AG04450 (cell line): ENCODE measurements around the gene LIPC. TPM values are rescaled to one million over a fixed set of nuclear protein-coding genes. Genes with fewer than 3 reads are reported as not detected.

Experiments used
- CTCF ChIA-PET: fragments of 300-600, 350-600 bp; formaldehyde crosslinking; extraction: SDS; loops from one replicate; lab custom pipeline; 2022; ENCODE audit warnings: antibody characterized with exemption, inconsistent platforms; lab: Charles Lee
- POLR2A ChIA-PET: fragments of 350-600 bp; formaldehyde crosslinking; extraction: SDS; loops from one replicate; lab custom pipeline; 2021; ENCODE audit warnings: antibody characterized with exemption, inconsistent platforms; lab: Yijun Ruan, JAX
- DNase-seq: peaks from one replicate; pipeline ENCODE4 v3.0.0-alpha.2; 2011; ENCODE audit warnings: low read depth, low spot score
- H3K27ac ChIP-seq: one replicate; pipeline ENCODE4 v1.5.1; 2012; ENCODE audit warnings: low read depth, low read length, control low read depth
- H3K27me3 ChIP-seq: one replicate; pipeline ENCODE4 v1.6.0; 2012; ENCODE audit warnings: low read length; ENCODE audit not compliant: control insufficient read depth, insufficient read depth
- H3K4me3 ChIP-seq: 2 replicates; pipeline ENCODE4 v1.5.1; 2011; ENCODE audit warnings: mild to moderate bottlenecking, low read depth, low read length, control low read depth
- H3K9me3 ChIP-seq: 2 replicates; pipeline ENCODE4 v1.5.1; 2012; ENCODE audit warnings: low read length; ENCODE audit not compliant: control insufficient read depth, insufficient read depth
- polyA minus RNA-seq: library from RNA; depleted of rRNA, polyadenylated mRNA; stranded (reverse); fragments of >200 nt; gene quantifications from 2 replicates; pipeline ENCODE4 v1.2.3, GENCODE V29; 2011; rRNA and poly(A)+ RNA removed
- polyA plus RNA-seq: library from polyadenylated mRNA; depleted of rRNA; stranded (reverse); fragments of >200 nt; gene quantifications from 2 replicates; pipeline ENCODE4 v1.2.3, GENCODE V29; 2011; rRNA removed
- TF ChIP-seq, protein P1 (sequence below): IDR thresholded peaks from 2 replicates; pipeline ENCODE4 v1.5.1; 2011; ENCODE audit warnings: low read depth, low read length, control low read depth, inconsistent platforms

Gene LIPC
- polyA plus RNA-seq (0.81 and 0.82 TPM in 2 replicates), polyA minus RNA-seq (1.1 TPM in 2 replicates)

DNA sequence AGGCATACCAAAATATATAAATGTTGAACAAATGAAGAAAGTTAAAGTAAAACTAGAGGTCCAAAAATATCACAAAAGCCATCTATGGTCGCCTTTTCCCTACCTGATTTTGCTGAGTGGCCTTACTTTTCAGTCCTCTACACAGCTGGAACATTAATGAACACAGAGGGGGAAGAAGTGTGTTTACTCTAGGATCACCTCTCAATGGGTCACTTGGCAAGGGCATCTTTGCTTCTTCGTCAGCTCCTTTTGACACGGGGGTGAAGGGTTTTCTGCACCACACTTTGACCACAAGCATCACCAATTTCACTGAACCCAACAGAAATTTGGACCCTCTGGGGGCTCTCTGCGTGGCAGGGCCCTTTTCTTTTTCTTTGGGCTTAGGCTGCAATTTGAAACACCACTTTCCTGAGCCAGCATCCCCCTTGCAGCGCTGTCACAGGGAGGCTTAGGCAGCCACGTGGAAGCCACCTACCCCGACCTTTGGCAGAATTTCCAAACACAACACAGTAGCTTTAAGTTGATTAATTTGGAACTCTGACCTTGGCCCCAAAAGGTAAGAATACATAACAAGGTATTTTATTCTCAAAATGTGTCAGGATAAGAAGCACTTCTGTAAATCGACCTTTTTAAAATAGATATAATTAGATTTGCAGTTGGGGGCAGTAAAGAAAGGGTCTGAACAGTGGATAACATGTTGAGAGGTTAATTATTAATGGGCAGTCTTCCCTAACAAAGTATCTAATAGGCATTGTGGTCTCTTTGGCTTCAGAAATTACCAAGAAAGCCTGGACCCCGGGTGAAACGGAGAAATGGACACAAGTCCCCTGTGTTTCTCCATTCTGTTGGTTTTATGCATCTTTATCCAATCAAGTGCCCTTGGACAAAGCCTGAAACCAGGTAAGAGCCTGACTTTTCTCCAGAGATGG lies at the start of gene LIPC:
TSS of gene LIPC (plus strand) at position 771 of the 929 bp plus-strand sequence. CDS start at position 813, 42 bp downstream.
- Histone ChIP-seq H3K9me3 (no peaks in the 10 kb centered on the region), H3K4me3 (no peak within 1 kb of the TSS), H3K27ac (peak within 1 kb of the TSS; percentile 21), H3K27me3 (peaks cover 2% of the 10 kb centered on the region)
- ChIA-PET POLR2A (interaction anchor here (0.6 kb wide), 1 partner anchor 35 kb away, joined by 3 read pairs; no protein-coding TSS in a partner anchor), CTCF (no interaction called here)
- TF ChIP-seq, protein P1, sequence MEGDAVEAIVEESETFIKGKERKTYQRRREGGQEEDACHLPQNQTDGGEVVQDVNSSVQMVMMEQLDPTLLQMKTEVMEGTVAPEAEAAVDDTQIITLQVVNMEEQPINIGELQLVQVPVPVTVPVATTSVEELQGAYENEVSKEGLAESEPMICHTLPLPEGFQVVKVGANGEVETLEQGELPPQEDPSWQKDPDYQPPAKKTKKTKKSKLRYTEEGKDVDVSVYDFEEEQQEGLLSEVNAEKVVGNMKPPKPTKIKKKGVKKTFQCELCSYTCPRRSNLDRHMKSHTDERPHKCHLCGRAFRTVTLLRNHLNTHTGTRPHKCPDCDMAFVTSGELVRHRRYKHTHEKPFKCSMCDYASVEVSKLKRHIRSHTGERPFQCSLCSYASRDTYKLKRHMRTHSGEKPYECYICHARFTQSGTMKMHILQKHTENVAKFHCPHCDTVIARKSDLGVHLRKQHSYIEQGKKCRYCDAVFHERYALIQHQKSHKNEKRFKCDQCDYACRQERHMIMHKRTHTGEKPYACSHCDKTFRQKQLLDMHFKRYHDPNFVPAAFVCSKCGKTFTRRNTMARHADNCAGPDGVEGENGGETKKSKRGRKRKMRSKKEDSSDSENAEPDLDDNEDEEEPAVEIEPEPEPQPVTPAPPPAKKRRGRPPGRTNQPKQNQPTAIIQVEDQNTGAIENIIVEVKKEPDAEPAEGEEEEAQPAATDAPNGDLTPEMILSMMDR: no peak
- DNase-seq: no peak

DNA sequence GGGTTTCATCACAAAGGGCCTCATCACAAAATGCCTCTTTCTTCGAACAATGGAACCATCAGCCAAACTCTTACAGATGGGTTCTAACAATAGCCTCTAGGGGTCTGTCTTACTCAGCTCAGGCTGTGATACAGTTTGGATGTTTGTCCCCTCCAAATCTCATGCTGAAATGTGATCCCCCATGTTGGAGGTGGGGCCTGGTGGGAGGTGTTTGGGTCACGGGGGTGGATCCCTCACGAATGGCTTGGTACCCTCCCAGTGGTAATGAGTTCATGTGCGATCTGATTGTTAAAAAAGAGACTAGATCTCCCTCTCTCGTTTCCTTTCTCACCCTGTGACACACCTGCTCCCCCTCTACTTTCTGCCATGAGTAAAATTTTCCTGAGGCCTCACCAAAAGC lies 47.9 kb upstream of the LIPC start:
- H3K27me3 ChIP-seq: no peaks in the 10 kb centered on the region
- no peaks in the 10 kb centered on the region for H3K9me3 ChIP-seq
- POLR2A ChIA-PET: no interaction called here
- H3K4me3 ChIP-seq: no peak overlapping the region
- TF ChIP-seq, protein P1: no peak
- CTCF ChIA-PET: no interaction called here
- H3K27ac ChIP-seq: no peak overlapping the region
- DNase-seq: no peak

DNA sequence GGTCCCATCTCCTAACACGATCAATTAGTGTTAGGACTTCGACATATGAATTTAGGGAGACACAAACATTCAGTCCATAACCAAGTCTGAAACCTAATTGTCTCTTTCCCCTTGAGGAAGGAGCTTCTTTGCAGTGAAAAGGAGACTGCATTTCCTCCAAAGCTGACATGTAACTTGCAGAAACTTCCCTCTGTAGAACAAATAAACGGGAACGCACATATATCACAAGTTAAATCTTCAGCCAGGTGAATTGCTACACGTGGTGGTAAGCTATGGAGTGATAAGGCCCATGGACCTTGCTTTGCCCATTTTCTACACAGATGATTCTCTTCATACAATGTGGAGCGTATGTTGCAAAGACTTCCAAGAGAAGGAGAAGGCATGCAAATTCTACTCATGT lies 47.1 kb upstream of the LIPC start:
- DNase-seq: no peak
- no peaks in the 10 kb centered on the region for H3K9me3 ChIP-seq
- H3K27me3 ChIP-seq: no peaks in the 10 kb centered on the region
- TF ChIP-seq, protein P1: no peak
- H3K4me3 ChIP-seq: no peak overlapping the region
- ChIA-PET POLR2A (no interaction called here), CTCF (interaction anchor here (1.1 kb wide), 1 partner anchor 11 kb away, joined by 3 read pairs; no protein-coding TSS in a partner anchor)
- H3K27ac ChIP-seq: no peak overlapping the region

DNA sequence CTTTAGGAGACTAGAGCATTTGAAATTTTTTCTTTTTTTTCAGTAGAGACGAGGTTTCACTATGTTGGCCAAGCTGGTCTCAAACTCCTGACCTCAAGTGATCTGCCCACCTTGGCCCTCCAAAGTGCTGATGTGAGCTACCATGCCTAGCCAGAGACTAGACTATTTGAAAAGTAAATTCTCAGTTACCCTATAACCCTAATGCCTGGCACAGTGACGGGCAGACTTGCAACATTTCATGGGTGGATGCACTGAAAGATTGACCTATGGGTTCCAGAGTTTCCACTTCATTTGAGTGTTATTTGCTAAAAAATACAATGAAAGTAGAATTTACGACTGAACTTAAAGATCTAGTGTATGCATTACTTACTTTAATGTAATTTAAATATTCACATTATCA lies 45.7 kb upstream of the LIPC start:
- DNase-seq: no peak
- Histone ChIP-seq H3K9me3 (no peaks in the 10 kb centered on the region), H3K27ac (no peak overlapping the region), H3K27me3 (no peaks in the 10 kb centered on the region), H3K4me3 (no peak overlapping the region)
- CTCF ChIA-PET: interaction anchor here (1.1 kb wide), 1 partner anchor 211 kb away, joined by 3 read pairs; no protein-coding TSS in a partner anchor
- TF ChIP-seq, protein P1: no peak
- POLR2A ChIA-PET: interaction anchor here (0.7 kb wide), 1 partner anchor 10 kb away, joined by 3 read pairs; no protein-coding TSS in a partner anchor

DNA sequence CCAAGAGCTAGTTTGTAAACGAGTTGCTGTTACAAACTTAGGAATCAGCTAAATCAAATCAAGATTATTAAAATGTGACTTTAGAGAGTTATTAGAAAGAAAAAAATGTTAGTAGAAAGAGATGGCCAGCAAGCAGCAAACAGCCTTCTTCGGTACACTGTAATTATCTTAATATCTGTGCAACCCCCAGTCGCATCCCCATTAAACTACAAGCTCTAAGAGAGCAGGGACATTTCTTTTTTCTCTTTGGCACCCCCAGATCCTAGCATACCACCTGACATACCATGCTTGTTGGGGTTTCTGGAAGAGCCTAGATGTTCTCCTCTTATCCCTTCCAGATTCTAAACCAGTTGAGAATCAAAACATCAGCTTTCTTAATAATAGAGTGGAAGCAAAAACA lies 45.1 kb upstream of the LIPC start:
- H3K9me3 ChIP-seq: no peaks in the 10 kb centered on the region
- POLR2A ChIA-PET: interaction anchor here (0.7 to 0.9 kb wide), 2 partner anchors 10 to 83 kb away, joined by 3 read pairs; no protein-coding TSS in a partner anchor
- TF ChIP-seq, protein P1: no peak
- peak overlapping the region; percentile 42 for H3K27ac ChIP-seq
- CTCF ChIA-PET: interaction anchor here (1.1 kb wide), 1 partner anchor 211 kb away, joined by 3 read pairs; no protein-coding TSS in a partner anchor
- no peak overlapping the region for H3K4me3 ChIP-seq
- no peaks in the 10 kb centered on the region for H3K27me3 ChIP-seq
- no peak for DNase-seq
